Liver (tissue), 9 donors: ENCODE results near the gene MEF2D. TPM values are rescaled to one million over a fixed set of nuclear protein-coding genes. Genes with fewer than 3 reads are reported as not detected.

Experiments
- DNase-seq: peaks from one replicate; pipeline ENCODE4 v3.0.0-alpha.2; 2017; ENCODE audit warnings: low spot score
- H3K27ac ChIP-seq, 2 donors: one replicate each; pipeline ENCODE4 v1.7.0; 2013; ENCODE audit warnings: inconsistent platforms in 2 of 2, low read length in 2 of 2, control low read depth in 1 of 2, low read depth in 1 of 2, mild to moderate bottlenecking in 1 of 2
- H3K27me3 ChIP-seq, 4 donors: one replicate each; pipeline versions ENCODE4 v1.6.1 to v1.7.0; 2013; ENCODE audit warnings: low read length in 3 of 4, inconsistent platforms in 1 of 4, mild to moderate bottlenecking in 1 of 4, moderate library complexity in 1 of 4; ENCODE audit not compliant: control insufficient read depth in 4 of 4, insufficient read depth in 4 of 4
- H3K36me3 ChIP-seq, 4 donors: one replicate each; pipeline versions ENCODE4 v1.6.1 to v1.7.0; 2013; ENCODE audit warnings: low read length in 3 of 4, mild to moderate bottlenecking in 3 of 4, low read depth in 1 of 4, moderate library complexity in 1 of 4; ENCODE audit not compliant: control insufficient read depth in 4 of 4, insufficient read depth in 3 of 4
- H3K4me1 ChIP-seq, 4 donors: one replicate each; pipeline versions ENCODE4 v1.6.1 to v1.7.0; 2013; ENCODE audit warnings: low read length in 3 of 4, mild to moderate bottlenecking in 3 of 4, moderate library complexity in 1 of 4; ENCODE audit not compliant: control insufficient read depth in 4 of 4, insufficient read depth in 4 of 4
- H3K4me3 ChIP-seq, 3 donors: one replicate each; pipeline versions ENCODE4 v1.6.1 to v1.7.0; 2013; ENCODE audit warnings: low read length in 3 of 3, control low read depth in 1 of 3, low read depth in 1 of 3, mild to moderate bottlenecking in 1 of 3
- H3K9ac ChIP-seq, 2 donors: one replicate each; pipeline ENCODE4 v1.7.0; 2013; ENCODE audit warnings: low read length in 2 of 2, mild to moderate bottlenecking in 2 of 2, moderate library complexity in 2 of 2, control low read depth in 1 of 2, low read depth in 1 of 2
- H3K9me3 ChIP-seq, 4 donors: one replicate each; pipeline versions ENCODE4 v1.6.1 to v1.7.0; 2013; ENCODE audit warnings: low read length in 3 of 4; ENCODE audit not compliant: control insufficient read depth in 4 of 4
- CTCF ChIP-seq: fragments of 150-350 bp; IDR thresholded peaks from 2 replicates; pipeline ENCODE4 v1.5.1; 2017; ENCODE audit warnings: improper control_type of control experiment, low read depth, low read length; ENCODE audit not compliant: missing input control
- EGR1 ChIP-seq, 2 donors: IDR thresholded peaks; 2 replicates each; pipeline ENCODE4 v1.6.1; 2016 to 2018; ENCODE audit warnings: antibody characterized with exemption in 2 of 2, low read depth in 2 of 2
- GABPA ChIP-seq, 2 donors: IDR thresholded peaks in 1 of 2; conservative IDR thresholded peaks in 1 of 2; 2 replicates each; pipeline ENCODE4 v1.6.1; 2016; ENCODE audit warnings: antibody characterized with exemption in 2 of 2, mild to moderate bottlenecking in 1 of 2, moderate library complexity in 1 of 2
- JUND ChIP-seq, 2 donors: IDR thresholded peaks; 2 replicates each; pipeline ENCODE4 v1.6.1; 2016; ENCODE audit warnings: antibody characterized with exemption in 2 of 2
- MAX ChIP-seq: IDR thresholded peaks from 2 replicates; pipeline ENCODE4 v1.6.1; 2016; ENCODE audit warnings: antibody characterized with exemption
- NR2F2 ChIP-seq: IDR thresholded peaks from 2 replicates; pipeline ENCODE4 v1.6.1; 2016; ENCODE audit warnings: antibody characterized with exemption
- RAD21 ChIP-seq, 2 donors: IDR thresholded peaks; 2 replicates each; pipeline ENCODE4 v1.6.1; 2016; ENCODE audit warnings: antibody characterized with exemption in 2 of 2, mild to moderate bottlenecking in 2 of 2
- SP1 ChIP-seq: IDR thresholded peaks from 2 replicates; pipeline ENCODE4 v1.6.1; 2018; ENCODE audit warnings: antibody characterized with exemption, mild to moderate bottlenecking
- YY1 ChIP-seq: IDR thresholded peaks from 2 replicates; pipeline ENCODE4 v1.6.1; 2016; ENCODE audit warnings: antibody characterized with exemption, mild to moderate bottlenecking
- ZBTB33 ChIP-seq: IDR thresholded peaks from 2 replicates; pipeline ENCODE4 v1.6.1; 2016; ENCODE audit warnings: antibody characterized with exemption
- WGBS: extraction: QIAGEN DNeasy Blood & Tissue Kit; methylation state at CpG from one replicate; pipeline ENCODE4 v1.1.7; 2013; 5-methylcytosine and 5-hydroxymethylcytosine counted together
- polyA plus RNA-seq, 2 donors: library from polyadenylated mRNA; stranded (reverse) in 1 of 2; unstranded in 1 of 2; fragments of 200-250 nt in 1 of 2; fragments of >200 nt in 1 of 2; fragmentation: Nextera tagmentation in 1 of 2; extraction: Ambion mirVana in 1 of 2; gene quantifications; one replicate each; pipeline versions ENCODE4 v1.2.1 to v1.2.3, GENCODE V29; 2013 to 2015
- total RNA-seq, 2 donors: library from RNA; depleted of rRNA; stranded (reverse); fragments of >200 nt; gene quantifications; one replicate each; pipeline ENCODE4 v1.2.3, GENCODE V29; 2014
- TF ChIP-seq, protein P1 (sequence below): IDR thresholded peaks from 2 replicates; pipeline ENCODE4 v1.6.1; 2016; ENCODE audit warnings: antibody characterized with exemption
- donor health status: healthy.
- donor health status: healthy.
- donor health status: healthy.
- donor health status: healthy.
- donor health status: healthy.

MEF2D gene
- total and polyA plus RNA-seq, 4 donors, result 3.4 to 7.6 (median 5.5) TPM

GRCh38 chr1:156465747-156466365, 34.7 kb downstream of the MEF2D start:
- Histone ChIP-seq H3K4me1 (no peaks in the 10 kb centered on the region), H3K9me3 (no peaks in the 10 kb centered on the region), H3K27ac (no peak overlapping the region), H3K36me3 (peaks cover 16 to 27% (median 17%) of the 10 kb centered on the region in 4 donors), H3K27me3 (no peaks in the 10 kb centered on the region), H3K9ac (no peak overlapping the region), H3K4me3 (no peak overlapping the region)
- no peak for TF ChIP-seq SP1
- TF ChIP-seq, protein P1, sequence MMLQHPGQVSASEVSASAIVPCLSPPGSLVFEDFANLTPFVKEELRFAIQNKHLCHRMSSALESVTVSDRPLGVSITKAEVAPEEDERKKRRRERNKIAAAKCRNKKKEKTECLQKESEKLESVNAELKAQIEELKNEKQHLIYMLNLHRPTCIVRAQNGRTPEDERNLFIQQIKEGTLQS, result no peak
- no peak for TF ChIP-seq ZBTB33
- no peak for TF ChIP-seq RAD21 (IDR thresholded peaks at IDR 0.05)
- no peak for DNase-seq
- 77% methylated on average over 17 of the region's 17 CpGs for WGBS

DNA sequence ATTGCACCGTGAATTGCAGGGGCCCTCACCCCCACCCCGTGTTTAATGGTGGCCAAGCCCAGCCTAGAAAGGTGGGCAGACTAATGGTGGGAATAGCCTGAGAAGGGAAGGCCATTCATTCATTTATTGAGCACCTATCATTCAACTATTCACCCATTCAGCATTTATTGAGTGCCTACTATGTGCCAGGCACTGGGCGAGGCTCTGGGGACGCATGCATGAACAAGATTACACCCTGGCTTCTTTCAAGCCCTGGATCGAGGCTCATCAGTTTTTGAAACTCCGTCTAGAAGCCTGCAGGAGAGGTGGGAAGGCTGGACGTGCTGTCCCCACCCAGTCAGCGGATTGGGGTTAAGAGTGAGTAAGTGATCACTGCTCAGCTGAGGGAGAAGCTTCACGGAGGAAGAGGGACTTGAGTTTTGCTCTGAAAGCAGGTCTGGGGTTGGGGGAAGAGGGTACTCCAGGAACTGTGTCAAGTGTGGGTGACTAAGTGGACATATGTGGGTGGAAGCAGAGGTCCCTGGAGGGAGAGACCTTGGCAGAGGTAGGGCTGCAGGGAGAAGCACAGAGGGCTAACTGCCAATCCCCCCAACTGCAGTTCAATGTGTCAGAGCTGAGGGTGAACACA, 35.6 kb downstream of the MEF2D start:
- WGBS, result 89% methylated on average over 9 of the region's 9 CpGs
- Histone ChIP-seq H3K9me3 (no peaks in the 10 kb centered on the region), H3K27me3 (no peaks in the 10 kb centered on the region), H3K4me1 (no peaks in the 10 kb centered on the region), H3K9ac (no peak overlapping the region), H3K4me3 (no peak overlapping the region), H3K36me3 (peaks cover 11 to 25% (median 17%) of the 10 kb centered on the region in 4 donors), H3K27ac (no peak overlapping the region)
- TF ChIP-seq GABPA (IDR thresholded peaks at IDR 0.05 in 1 of 2, conservative IDR thresholded peaks at IDR 0.05 in 1 of 2) (no peak), YY1 (no peak), NR2F2 (no peak)
- DNase-seq, result no peak

DNA sequence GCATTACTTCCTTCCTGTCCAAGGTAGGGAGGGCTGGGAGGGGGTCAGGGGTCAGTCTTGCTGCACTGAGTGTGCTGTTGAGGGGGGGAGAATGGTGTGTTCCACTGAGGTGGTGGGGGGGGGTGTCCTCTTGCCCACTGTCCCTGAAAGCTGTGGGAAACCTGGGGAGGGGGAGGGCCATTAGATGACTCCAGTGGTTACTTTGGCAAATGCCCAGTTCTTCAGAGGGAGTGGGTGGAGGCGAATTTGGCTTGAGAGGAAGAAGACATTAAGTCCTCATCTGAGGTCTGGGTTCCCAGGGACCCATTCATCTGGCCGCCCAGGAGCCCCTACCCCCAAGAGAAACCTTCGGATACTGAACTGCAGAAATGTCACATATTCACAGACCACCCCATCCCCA, 36.2 kb downstream of the MEF2D start:
- 88% methylated on average over 3 of the region's 3 CpGs for WGBS
- H3K9ac ChIP-seq, result no peak overlapping the region
- no peak overlapping the region for H3K4me3 ChIP-seq
- DNase-seq, result no peak
- no peaks in the 10 kb centered on the region for H3K27me3 ChIP-seq
- TF ChIP-seq MAX (no peak), YY1 (no peak), CTCF (no peak), JUND (IDR thresholded peaks at IDR 0.05) (no peak), NR2F2 (no peak), ZBTB33 (no peak), GABPA (IDR thresholded peaks at IDR 0.05 in 1 of 2, conservative IDR thresholded peaks at IDR 0.05 in 1 of 2) (no peak), RAD21 (IDR thresholded peaks at IDR 0.05) (no peak), EGR1 (IDR thresholded peaks at IDR 0.05; ENCODE audit: low read depth in 2 of 2) (no peak)
- TF ChIP-seq, protein P1, result no peak
- no peaks in the 10 kb centered on the region for H3K9me3 ChIP-seq
- peaks cover 10 to 25% (median 17%) of the 10 kb centered on the region in 4 donors for H3K36me3 ChIP-seq
- H3K4me1 ChIP-seq, result no peaks in the 10 kb centered on the region
- H3K27ac ChIP-seq, result no peak overlapping the region
